ENCODE measurements around the gene GARRE1.

DNA sequence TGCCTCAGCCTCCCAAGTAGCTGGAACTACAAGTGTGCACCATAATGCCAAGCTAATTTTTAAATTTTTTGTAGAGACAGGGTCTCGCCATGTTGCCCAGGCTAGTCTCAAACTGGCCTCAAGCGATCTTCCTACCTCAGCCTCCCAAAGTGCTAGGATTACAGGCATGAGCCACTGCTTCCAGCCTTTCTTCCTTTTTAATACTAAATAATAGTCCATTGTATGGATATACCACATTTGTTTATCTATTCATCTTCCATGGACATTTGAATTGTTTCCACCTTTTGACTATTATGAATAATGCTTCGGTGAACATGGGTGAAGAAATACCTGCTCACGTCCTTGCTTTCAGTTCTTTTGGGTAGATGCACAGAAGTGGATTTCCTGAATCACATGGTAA is 24.4 kb downstream of the GARRE1 start:
- TF ChIP-seq, protein P1, sequence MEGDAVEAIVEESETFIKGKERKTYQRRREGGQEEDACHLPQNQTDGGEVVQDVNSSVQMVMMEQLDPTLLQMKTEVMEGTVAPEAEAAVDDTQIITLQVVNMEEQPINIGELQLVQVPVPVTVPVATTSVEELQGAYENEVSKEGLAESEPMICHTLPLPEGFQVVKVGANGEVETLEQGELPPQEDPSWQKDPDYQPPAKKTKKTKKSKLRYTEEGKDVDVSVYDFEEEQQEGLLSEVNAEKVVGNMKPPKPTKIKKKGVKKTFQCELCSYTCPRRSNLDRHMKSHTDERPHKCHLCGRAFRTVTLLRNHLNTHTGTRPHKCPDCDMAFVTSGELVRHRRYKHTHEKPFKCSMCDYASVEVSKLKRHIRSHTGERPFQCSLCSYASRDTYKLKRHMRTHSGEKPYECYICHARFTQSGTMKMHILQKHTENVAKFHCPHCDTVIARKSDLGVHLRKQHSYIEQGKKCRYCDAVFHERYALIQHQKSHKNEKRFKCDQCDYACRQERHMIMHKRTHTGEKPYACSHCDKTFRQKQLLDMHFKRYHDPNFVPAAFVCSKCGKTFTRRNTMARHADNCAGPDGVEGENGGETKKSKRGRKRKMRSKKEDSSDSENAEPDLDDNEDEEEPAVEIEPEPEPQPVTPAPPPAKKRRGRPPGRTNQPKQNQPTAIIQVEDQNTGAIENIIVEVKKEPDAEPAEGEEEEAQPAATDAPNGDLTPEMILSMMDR (IDR thresholded peaks at IDR 0.05), result no peak
- TF ChIP-seq EZH2 (IDR thresholded peaks at IDR 0.05) (no peak), EZH2phosphoT487 (IDR thresholded peaks at IDR 0.05) (no peak)
